ENCODE measurements around the gene LSM10. TPM values are rescaled to one million over a fixed set of nuclear protein-coding genes. Genes with fewer than 3 reads are reported as not detected.

Gene LSM10
- total RNA-seq, 1 experiment from 2014 or later = 42.2 TPM

- no peak for DNase-seq
- Histone ChIP-seq H4K20me1 (ENCODE audit: control insufficient read depth, insufficient read depth, insufficient read length) (no peaks in the 10 kb centered on the region), H2BK120ac (ENCODE audit: low read depth, low read length, poor library complexity, severe bottlenecking) (no peak overlapping the region), H3K27me3 (ENCODE audit: insufficient read depth, low read length) (no peaks in the 10 kb centered on the region), H3K79me2 (ENCODE audit: insufficient read depth, low read length) (no peaks in the 10 kb centered on the region), H3K18ac (ENCODE audit: insufficient read length, low read depth, low read length) (no peak overlapping the region), H2AK5ac (ENCODE audit: insufficient read length, low read length) (no peak overlapping the region), H3K4me1 (ENCODE audit: insufficient read depth, low read length) (0 out of 2 replicates have a peak, but pooled peaks cover 2% of the 10 kb centered on the region), H2BK12ac (ENCODE audit: insufficient read length, low read depth, low read length) (no peak overlapping the region), H3K9ac (ENCODE audit: extremely low read depth, insufficient read length, low read length) (no peak overlapping the region), H3T11ph (ENCODE audit: low read length) (no peak overlapping the region), H3K56ac (ENCODE audit: insufficient read length, low read depth, low read length) (no peak overlapping the region), H2BK5ac (ENCODE audit: insufficient read length, low read length) (no peak overlapping the region), H2BK20ac (ENCODE audit: low read depth, low read length, poor library complexity, severe bottlenecking) (no peak overlapping the region), H3K14ac (ENCODE audit: insufficient read depth, low read length) (no peak overlapping the region), H4K8ac (replicated peaks; ENCODE audit: insufficient read length, low read depth, low read length) (no peak overlapping the region), H3K4me2 (ENCODE audit: insufficient read depth, insufficient read length, low read length) (no peak overlapping the region), H2AFZ (ENCODE audit: low read length) (no peak overlapping the region), H2BK15ac (ENCODE audit: low read depth, low read length) (no peak overlapping the region), H3K23me2 (ENCODE audit: insufficient read length, low read depth, low read length, poor library complexity, severe bottlenecking) (no peaks in the 10 kb centered on the region), H3K23ac (ENCODE audit: insufficient read length, low read depth, low read length) (no peak overlapping the region), H3K4ac (ENCODE audit: low read depth, low read length) (no peak overlapping the region), H4K5ac (ENCODE audit: insufficient read length, low read depth, low read length) (no peak overlapping the region), H4K91ac (ENCODE audit: insufficient read length, low read depth, low read length) (no peak overlapping the region), H3K27ac (ENCODE audit: insufficient read length, low read depth, low read length) (no peak overlapping the region), H3K79me1 (ENCODE audit: insufficient read depth, low read depth, low read length, poor library complexity, severe bottlenecking) (no peaks in the 10 kb centered on the region), H3K9me3 (ENCODE audit: control insufficient read depth, low read depth, low read length) (no peaks in the 10 kb centered on the region)
- Mint-ChIP-seq H3K27ac (no peak overlapping the region; a peak in 1 of 7 replicates), H3K9me3 (no peaks in the 10 kb centered on the region), H3K36me3 (ENCODE audit: insufficient read depth in 1 of 3, low read depth in 3 of 3) (peaks cover 20 to 50% (median 29%) of the 10 kb centered on the region in 3 experiments; a peak in 6 of 7 replicates), H3K27me3 (ENCODE audit: low read depth) (no peaks in the 10 kb centered on the region), H3K4me1 (peaks cover 7 to 11% of the 10 kb centered on the region in 2 experiments), H3K4me3 (no peak overlapping the region)
- TF ChIP-seq CTCF (conservative IDR thresholded peaks at IDR 0.05) = no peak
- WGBS (ENCODE audit: extremely low coverage, insufficient read length, low lambda C conversion rate) = no CpG with 5 or more reads among the region's 7 CpGs
Measured at GRCh38 chr1:36349241-36349671, 48.5 kb downstream of the LSM10 start.
